ENCODE results near the gene IL31.

IL31 gene

DNA sequence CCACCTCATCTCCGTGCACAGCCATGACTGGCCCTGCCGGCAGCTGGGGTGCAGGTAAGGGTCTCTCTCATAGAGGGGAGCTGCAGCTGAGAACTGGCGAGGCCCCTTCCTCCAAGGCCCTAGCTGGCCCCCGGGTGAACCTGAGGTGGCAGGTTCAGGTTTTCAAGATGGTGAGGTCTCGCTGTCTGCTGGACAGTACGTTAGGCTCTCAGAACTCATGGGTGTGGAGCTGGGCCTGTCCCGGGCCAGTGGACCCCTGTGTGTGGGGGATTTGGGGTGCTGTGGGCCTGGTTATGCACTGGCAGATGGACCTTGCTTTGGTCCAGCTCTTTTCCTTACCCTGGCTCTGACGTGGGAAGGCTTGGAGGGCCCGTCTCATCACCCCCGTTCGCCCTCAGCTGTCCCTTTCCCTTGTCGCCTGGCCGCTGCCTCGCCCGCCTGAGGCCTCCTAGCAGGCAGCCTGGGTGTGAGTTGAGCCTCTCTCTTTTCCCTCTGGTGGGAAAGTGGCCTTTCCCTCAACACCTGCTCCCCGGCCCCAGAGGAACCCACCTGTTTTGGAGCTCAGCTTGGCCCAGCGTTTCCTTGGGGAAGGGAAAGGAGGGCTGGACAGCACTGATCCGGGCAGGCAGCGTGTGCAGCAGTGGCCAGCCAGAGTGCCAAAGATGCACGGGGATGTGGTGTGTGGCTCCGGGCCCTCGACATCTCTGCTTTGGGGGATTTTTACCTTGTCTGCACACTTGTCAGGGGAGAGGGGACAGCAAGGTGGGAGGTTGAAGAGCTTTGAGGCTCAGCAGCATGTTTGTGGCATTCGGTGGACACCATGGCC is 28.3 kb downstream of the IL31 start:
- H3K4me3 ChIP-seq (replicated peaks; ENCODE audit: low read depth, low read length): no peak overlapping the region
- no peak for DNase-seq (ENCODE audit: low read depth)
- no peak for TF ChIP-seq CTCF (IDR thresholded peaks at IDR 0.05; ENCODE audit: low read length, missing control alignments)

GRCh38 chr12:122144885-122145284 is 29.1 kb downstream of the IL31 start:
- H3K4me3 ChIP-seq (replicated peaks; ENCODE audit: low read depth, low read length): no peak overlapping the region
- TF ChIP-seq CTCF (IDR thresholded peaks at IDR 0.05; ENCODE audit: low read length, missing control alignments): no peak

DNA sequence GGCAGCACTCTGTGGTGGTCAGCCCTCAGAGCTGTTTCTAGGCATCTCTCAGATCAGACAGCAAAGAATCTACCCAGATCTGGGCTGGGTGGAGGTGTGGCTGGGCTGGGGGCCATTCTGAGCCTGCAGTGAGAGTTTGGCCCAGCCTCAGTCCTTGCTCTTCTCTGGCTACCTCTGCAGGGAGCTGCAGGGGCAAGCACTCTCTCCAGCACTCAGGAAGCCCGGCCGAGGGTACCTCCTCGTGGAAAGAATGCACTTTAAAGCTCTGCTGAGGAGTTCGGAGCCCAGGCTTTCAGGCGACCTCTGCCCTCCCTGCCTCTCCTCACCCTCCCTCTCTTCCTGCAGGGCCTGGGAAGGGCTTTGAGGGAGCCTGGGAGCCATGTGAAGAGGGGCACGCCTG is 31.2 kb downstream of the IL31 start:
- no peak overlapping the region for H3K4me3 ChIP-seq (replicated peaks; ENCODE audit: low read depth, low read length)
- TF ChIP-seq CTCF (IDR thresholded peaks at IDR 0.05; ENCODE audit: low read length, missing control alignments): no peak
- no peak for DNase-seq (ENCODE audit: low read depth)

More at GRCh38 chr12:122144885-122145284, 29.1 kb downstream of the IL31 start:
- no peak for DNase-seq (ENCODE audit: low read depth)

DNA sequence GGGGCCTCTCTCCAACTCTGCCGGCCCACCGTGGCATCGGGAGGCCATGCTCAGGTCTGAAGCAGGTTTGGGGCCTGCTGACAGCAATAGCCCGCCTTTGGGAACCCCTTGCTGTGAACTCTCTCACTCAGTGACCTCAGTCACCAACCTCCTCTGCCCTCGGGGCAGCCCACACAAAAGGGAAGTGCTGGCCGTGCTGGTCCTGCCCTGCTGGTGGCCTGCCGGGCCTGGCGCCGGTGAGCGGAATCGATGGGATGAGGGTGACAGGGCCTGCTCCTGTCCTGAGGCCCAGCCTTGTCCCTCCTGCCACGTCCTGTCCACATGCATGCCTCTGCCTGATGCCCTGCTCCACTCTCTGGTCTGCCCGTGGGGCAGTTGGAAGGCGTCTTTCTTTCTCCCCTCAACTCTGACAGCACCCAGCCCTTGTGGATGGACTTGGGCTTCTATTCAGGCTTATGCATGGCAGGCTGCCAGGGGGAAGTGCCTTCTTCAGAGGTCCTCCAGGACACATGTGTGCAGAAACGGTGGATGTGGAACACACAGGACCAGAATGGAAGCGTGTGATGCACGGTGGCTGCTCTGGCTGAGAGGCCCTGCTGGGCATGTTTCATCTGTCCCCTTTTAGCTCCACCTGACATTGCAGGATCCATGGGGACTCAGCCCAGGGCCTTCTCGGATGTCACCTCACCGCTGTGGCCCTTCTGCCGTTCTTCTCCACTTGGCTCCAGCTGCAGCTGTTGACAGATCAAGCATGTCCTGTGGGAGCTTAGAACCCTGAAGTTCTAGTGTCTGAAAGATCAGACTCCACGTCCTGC is 31.9 kb downstream of the IL31 start:
- no peak for TF ChIP-seq CTCF (IDR thresholded peaks at IDR 0.05; ENCODE audit: low read length, missing control alignments)
- DNase-seq (ENCODE audit: low read depth): no peak

DNA sequence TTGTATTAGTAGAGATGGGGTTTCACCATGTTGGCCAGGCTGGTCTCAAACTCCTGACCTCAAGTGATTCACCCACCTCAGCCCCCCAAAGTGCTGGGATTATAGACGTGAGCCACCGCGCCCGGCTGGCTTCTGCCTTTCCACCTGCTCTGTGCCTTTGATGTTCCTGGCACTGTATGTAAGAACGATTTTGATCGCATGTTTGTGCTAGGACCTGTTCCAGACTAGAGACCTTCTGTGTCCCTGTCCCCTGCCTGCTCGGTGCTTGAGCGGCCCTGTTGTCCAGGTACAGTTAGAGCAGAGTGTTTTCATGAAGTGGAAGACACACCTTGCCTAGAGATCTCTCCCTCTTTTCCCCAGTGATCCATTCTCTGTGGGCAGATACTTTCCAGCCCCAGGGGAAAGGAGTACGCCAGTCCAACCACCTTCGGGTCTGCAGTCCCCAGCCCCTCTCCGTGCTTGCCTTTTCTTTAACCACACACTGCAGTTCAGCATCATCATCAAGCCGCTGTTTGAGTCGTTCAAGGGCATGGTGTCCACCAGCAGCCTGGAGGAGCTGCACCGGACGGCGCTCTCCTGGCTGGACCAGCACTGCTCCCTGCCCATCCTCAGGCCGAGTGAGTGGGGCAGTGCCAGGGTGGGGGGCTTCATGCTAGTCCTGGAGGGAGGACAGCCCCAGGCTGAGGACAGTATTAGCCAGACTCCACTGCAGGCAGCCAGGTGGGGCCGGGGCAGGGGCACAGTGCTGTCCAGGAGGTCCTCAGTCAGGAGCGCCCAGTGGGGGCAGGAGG is 33.4 kb downstream of the IL31 start:
- DNase-seq (ENCODE audit: low read depth): no peak
- H3K4me3 ChIP-seq (replicated peaks; ENCODE audit: low read depth, low read length): no peak overlapping the region
- TF ChIP-seq CTCF (IDR thresholded peaks at IDR 0.05; ENCODE audit: low read length, missing control alignments): no peak

More for the DNA sequence above, 31.9 kb downstream of the IL31 start:
- H3K4me3 ChIP-seq (replicated peaks; ENCODE audit: low read depth, low read length): no peak overlapping the region

DNA sequence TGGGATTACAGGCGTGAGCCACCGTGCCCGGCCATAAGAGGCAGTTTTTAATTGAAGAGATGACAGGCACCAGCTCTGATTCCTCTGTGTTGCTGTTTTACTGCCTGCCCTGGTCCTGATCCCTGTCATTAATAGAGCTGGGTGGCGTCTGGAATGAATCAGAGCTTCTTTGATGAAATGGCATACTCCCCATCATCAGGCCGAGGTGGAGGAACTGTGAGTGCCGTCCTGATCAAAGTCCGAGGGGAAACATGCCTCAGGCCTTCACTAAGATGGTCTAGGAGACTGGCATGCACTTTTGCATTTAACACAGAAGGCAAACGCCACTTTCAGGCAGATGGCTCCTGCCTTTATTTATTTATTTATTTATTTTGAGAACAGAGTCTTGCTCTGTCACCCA is 34.1 kb downstream of the IL31 start:
- TF ChIP-seq CTCF (IDR thresholded peaks at IDR 0.05; ENCODE audit: low read length, missing control alignments): no peak
- no peak overlapping the region for H3K4me3 ChIP-seq (replicated peaks; ENCODE audit: low read depth, low read length)
- DNase-seq (ENCODE audit: low read depth): no peak
